Right renal cortex interstitium (tissue), 3 donors: ENCODE data around the gene HOXD1. TPM values are rescaled to one million over a fixed set of nuclear protein-coding genes. Genes with fewer than 3 reads are reported as not detected.

Experiments
- DNase-seq, 3 donors: peaks; one replicate each; pipeline ENCODE4 v3.0.0-alpha.2; 2013; ENCODE audit warnings: low read depth in 3 of 3, low spot score in 2 of 3
- polyA plus RNA-seq, 3 donors: library from polyadenylated mRNA; unstranded; fragments of 120-200 nt; gene quantifications; one replicate each; pipeline ENCODE4 v1.2.1, GENCODE V29; 2013; ENCODE audit not compliant: insufficient read length in 3 of 3

Gene HOXD1
- polyA plus RNA-seq, 3 donors = 6.9 to 11.3 (median 9.8) TPM

DNA sequence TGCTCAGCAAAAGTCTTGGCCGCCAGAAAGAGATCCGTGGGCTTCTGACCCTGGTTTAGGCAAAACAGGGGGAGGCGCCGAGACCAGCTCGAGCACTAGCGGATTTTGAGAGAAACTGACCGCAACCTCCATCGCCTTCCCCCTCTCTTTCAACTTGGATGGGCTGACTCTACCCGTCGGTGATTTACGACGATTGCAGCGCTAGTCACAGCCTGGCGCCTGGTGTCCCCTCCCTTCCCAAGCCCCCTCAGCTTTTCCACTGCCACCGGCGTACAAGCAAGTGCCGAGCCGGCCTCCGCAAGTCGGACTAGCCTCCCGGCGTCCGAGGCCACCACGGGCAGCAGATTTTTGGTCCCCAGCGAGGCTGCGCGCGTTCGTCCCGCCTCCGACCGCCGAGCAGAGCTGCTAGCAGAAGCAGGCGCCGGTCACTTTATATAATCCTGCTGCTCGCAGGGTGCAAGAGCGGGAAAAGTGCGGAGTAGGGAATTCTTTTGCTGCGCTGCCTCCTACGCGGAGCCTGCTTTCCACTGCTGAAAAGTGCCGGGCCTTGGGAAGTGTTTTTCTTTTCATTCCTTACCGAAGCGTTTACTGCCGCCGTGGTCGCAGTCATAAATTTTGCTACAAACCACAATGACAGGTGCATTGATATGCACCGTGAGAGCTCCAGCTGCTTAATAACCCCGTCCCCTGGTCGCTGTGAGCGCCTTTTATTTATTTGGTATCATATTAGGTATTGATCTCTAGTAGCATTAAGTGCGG, 23.7 kb upstream of the HOXD1 start:
- no peak for DNase-seq

GRCh38 chr2:176165370-176166050, 23.0 kb upstream of the HOXD1 start:
- no peak for DNase-seq

- no peak for DNase-seq
Measured at GRCh38 chr2:176166272-176166671, 22.2 kb upstream of the HOXD1 start.

DNA sequence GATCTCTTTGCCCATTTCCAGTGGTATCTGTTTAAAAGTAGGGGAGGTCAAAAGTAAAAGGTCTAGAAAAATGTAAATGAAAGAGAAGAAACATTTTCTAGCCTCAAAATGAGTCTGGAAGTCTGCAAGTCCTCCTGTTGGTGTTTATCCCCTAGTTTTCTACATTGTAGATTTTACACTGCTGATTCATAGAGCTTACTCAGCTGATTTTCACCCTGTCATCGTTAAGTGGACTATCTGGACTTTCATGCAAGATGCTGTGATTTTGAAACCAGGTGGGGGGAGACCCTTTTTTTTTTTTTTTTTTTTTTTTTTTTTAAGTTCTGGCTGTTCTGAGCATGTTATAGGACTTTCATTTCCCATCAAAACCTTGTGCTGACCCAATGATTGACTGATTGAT, 21.1 kb upstream of the HOXD1 start:
- DNase-seq = no peak

GRCh38 chr2:176169181-176169580, 19.3 kb upstream of the HOXD1 start:
- no peak for DNase-seq

DNA sequence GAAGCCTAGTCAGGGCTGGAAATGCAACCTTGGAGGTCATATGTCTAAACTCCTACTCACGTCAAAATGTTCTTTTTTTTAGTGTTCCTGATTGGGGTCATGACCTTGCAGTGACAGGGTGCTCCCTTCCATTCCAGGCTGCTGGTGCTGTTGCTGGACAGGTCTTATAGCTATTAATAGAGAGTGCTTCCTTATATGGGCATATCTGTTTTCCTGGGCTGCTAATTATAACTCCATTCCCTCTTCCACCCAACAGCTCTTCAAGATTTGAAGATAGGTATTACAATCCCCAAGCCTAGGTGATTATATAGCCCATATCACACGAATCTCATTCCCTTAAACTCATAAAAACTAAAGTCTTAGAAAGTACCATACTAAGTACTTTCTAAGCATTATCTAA, 18.8 kb upstream of the HOXD1 start:
- no peak for DNase-seq

GRCh38 chr2:176170602-176171305, 17.7 kb upstream of the HOXD1 start:
- no peak for DNase-seq

GRCh38 chr2:176171351-176172006, 17.0 kb upstream of the HOXD1 start:
- no peak for DNase-seq

DNA sequence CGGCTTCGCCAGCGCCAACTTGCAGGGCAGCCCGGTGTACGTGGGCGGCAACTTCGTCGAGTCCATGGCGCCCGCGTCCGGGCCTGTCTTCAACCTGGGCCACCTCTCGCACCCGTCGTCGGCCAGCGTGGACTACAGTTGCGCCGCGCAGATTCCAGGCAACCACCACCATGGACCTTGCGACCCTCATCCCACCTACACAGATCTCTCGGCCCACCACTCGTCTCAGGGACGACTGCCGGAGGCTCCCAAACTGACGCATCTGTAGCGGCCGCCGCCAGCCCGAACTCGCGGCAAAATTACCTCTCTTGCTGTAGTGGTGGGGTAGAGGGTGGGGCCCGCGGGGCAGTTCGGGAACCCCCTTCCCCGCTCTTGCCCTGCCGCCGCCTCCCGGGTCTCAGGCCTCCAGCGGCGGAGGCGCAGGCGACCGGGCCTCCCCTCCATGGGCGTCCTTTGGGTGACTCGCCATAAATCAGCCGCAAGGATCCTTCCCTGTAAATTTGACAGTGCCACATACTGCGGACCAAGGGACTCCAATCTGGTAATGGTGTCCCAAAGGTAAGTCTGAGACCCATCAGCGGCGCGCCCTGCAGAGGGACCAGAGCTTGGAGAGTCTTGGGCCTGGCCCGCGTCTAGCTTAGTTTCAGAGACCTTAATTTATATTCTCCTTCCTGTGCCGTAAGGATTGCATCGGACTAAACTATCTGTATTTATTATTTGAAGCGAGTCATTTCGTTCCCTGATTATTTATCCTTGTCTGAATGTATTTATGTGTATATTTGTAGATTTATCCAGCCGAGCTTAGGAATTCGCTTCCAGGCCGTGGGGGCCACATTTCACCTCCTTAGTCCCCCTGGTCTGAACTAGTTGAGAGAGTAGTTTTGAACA, 16.2 kb upstream of the HOXD1 start:
- DNase-seq = no peak

DNA sequence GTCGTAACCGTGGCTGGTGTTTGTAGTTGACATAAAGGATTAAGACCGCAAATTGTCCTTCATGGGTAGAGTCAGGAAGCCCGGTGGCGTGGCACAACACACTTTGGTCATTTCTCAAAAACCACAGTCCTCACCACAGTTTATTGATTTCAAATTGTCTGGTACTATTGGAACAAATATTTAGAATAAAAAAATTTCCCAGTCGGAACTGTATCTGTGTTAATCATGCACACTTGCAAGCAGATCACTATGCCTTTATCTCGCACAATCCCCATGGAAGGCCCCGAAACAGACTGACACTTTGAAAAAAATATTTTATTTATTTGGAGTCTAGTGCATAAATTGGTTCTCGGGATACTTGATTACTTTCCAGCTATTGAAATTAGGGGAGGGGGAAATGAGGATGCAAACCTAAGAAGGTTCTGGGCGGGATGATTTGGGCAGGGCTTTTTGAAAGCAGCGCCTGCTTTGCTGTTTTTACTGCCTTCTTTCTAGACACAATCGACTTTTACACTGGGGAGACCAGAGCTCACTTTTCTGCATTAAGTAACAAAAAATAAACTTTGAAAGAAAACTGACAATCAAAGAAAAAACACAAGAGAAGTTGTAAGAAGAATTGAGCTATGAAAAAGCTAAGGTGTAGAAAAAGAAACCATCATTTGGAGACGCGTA, 15.4 kb upstream of the HOXD1 start:
- no peak for DNase-seq

GRCh38 chr2:176173567-176174381, 14.7 kb upstream of the HOXD1 start:
- DNase-seq = no peak

- DNase-seq = no peak
Measured at GRCh38 chr2:176174382-176174823, 14.1 kb upstream of the HOXD1 start.

- DNase-seq = no peak
Measured at GRCh38 chr2:176174824-176175708, 13.4 kb upstream of the HOXD1 start.

GRCh38 chr2:176175709-176176607, 12.5 kb upstream of the HOXD1 start:
- DNase-seq = no peak

DNA sequence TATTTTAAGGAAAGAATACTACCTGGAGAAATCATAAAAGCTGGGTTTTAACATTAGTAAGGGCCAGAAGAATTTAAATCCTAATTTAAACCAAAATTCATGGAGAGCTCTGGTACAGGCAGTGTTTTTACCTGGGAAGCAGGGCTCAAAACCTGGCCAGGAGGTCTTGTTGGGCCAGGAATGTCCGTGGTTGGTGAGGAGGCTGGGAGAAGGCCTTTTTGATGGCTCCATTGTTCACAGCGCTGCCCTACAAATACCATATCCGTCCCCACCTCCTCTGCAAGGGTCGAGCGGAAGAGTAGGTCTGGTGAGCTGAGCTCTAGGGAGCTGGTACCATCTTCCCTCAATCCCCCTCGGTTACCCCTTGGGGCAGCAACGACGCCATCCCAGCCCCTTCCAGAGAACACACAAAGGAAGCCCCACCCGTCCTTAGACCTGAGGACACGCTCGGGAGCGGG, 10.9 kb upstream of the HOXD1 start:
- DNase-seq = no peak

GRCh38 chr2:176178038-176178756, 10.3 kb upstream of the HOXD1 start:
- no peak for DNase-seq
